Measurements from ENCODE around the gene NFE2L2.
A peak's percentile ranks its signal among the peaks of the same experiment; 100 is the strongest.

The NFE2L2 gene

GRCh38 chr2:177217247-177217843 lies 47.2 kb downstream of the NFE2L2 start:
- no peaks in the 10 kb centered on the region for H3F3A ChIP-seq (ENCODE audit: low read depth)
- TF ChIP-seq EZH2phosphoT487 (IDR thresholded peaks at IDR 0.05; ENCODE audit: borderline replicate concordance) = no peak
- TF ChIP-seq, protein P1, sequence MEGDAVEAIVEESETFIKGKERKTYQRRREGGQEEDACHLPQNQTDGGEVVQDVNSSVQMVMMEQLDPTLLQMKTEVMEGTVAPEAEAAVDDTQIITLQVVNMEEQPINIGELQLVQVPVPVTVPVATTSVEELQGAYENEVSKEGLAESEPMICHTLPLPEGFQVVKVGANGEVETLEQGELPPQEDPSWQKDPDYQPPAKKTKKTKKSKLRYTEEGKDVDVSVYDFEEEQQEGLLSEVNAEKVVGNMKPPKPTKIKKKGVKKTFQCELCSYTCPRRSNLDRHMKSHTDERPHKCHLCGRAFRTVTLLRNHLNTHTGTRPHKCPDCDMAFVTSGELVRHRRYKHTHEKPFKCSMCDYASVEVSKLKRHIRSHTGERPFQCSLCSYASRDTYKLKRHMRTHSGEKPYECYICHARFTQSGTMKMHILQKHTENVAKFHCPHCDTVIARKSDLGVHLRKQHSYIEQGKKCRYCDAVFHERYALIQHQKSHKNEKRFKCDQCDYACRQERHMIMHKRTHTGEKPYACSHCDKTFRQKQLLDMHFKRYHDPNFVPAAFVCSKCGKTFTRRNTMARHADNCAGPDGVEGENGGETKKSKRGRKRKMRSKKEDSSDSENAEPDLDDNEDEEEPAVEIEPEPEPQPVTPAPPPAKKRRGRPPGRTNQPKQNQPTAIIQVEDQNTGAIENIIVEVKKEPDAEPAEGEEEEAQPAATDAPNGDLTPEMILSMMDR (conservative IDR thresholded peaks at IDR 0.05; ENCODE audit: low read length) = no peak
- no peak overlapping the region for H2AFZ ChIP-seq (ENCODE audit: low read length)
- H3K27me3 ChIP-seq (ENCODE audit: insufficient read depth, low read length, poor library complexity, severe bottlenecking) = no peaks in the 10 kb centered on the region
- H3K79me2 ChIP-seq (ENCODE audit: insufficient read depth, low read length) = peaks cover 95% of the 10 kb centered on the region
- H3K4me2 ChIP-seq (ENCODE audit: low read depth, low read length, poor library complexity, severe bottlenecking) = peak overlapping the region; percentile 76
- peak overlapping the region; percentile 90 for H3K4me3 ChIP-seq (ENCODE audit: low read length, poor library complexity, severe bottlenecking)
- no peak overlapping the region for H3K9ac ChIP-seq (ENCODE audit: low read depth, low read length, poor library complexity, severe bottlenecking)
- peaks cover 74% of the 10 kb centered on the region for H3K36me3 ChIP-seq (ENCODE audit: insufficient read depth, low read length)
- no peaks in the 10 kb centered on the region for H3K9me3 ChIP-seq (ENCODE audit: insufficient read depth, low read depth, low read length)
- peaks cover 90% of the 10 kb centered on the region for H4K20me1 ChIP-seq (ENCODE audit: insufficient read depth, low read length, poor library complexity, severe bottlenecking)
- no peaks in the 10 kb centered on the region for H3K9me2 ChIP-seq (replicated peaks; ENCODE audit: low read depth, low read length)
- H3K4me1 ChIP-seq (ENCODE audit: insufficient read depth, low read length, poor library complexity, severe bottlenecking) = peaks cover 48% of the 10 kb centered on the region

DNA sequence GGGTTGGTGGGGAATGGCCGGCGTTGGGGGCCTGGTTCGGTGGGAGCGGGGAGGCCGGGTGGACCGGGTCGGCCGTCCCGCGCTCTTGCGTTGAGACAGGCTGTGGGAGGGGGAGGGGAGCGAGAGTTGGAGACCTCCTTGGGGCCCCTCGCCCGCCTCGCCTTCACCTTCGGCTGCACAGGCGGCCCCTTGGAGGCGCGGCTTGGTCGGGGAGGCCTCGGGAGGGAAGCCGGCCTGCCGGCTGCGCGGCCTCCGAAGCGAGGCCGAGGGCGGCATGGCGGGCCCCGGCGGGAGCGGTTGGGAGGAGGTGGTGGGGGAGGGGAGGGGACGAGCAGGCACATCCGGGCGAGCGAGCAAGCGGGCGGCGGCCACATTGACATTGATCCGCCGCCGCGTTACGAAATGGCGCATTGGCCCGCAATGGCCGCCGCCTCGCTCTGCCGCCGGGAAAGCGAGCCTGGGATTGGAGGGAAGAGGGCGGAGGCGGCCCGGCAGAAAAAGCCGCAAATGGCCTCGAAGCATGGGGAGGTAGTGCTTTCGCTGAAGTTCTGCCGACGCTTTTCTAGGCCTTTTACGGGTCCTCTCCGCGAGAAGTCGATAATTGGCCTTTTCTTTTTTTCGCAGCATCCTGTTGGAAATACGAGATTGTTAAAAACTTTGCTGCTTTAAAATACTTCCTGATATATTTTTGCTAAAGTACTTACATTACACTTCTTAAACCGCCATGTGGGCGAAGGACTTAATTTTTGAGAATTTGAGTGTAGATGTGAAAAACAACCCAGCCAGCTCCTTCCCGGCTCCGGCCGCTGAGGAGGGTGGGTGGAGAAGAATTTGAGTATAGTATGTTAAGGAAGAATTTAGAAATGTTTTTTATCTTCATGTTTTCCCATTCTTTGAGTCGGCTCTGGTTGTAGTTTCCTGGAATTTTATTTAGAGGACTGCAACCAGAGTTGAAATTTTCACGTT lies 51.4 kb downstream of the NFE2L2 start:
- peak overlapping the region; percentile 48 for H2AFZ ChIP-seq (ENCODE audit: low read length)
- H3K4me3 ChIP-seq (ENCODE audit: low read length, poor library complexity, severe bottlenecking) = peak overlapping the region; percentile 90
- H3F3A ChIP-seq (ENCODE audit: low read depth) = no peaks in the 10 kb centered on the region
- TF ChIP-seq EZH2phosphoT487 (IDR thresholded peaks at IDR 0.05; ENCODE audit: borderline replicate concordance) = no peak
- TF ChIP-seq, protein P1 (conservative IDR thresholded peaks at IDR 0.05; ENCODE audit: low read length) = no peak
- H3K79me2 ChIP-seq (ENCODE audit: insufficient read depth, low read length) = peaks cover 72% of the 10 kb centered on the region
- no peaks in the 10 kb centered on the region for H3K9me3 ChIP-seq (ENCODE audit: insufficient read depth, low read depth, low read length)
- no peaks in the 10 kb centered on the region for H3K27me3 ChIP-seq (ENCODE audit: insufficient read depth, low read length, poor library complexity, severe bottlenecking)
- peak overlapping the region; percentile 76 for H3K4me2 ChIP-seq (ENCODE audit: low read depth, low read length, poor library complexity, severe bottlenecking)
- H3K36me3 ChIP-seq (ENCODE audit: insufficient read depth, low read length) = peaks cover 35% of the 10 kb centered on the region
- H3K4me1 ChIP-seq (ENCODE audit: insufficient read depth, low read length, poor library complexity, severe bottlenecking) = peaks cover 44% of the 10 kb centered on the region
- peak overlapping the region; percentile 87 for H3K9ac ChIP-seq (ENCODE audit: low read depth, low read length, poor library complexity, severe bottlenecking)
- no peaks in the 10 kb centered on the region for H3K9me2 ChIP-seq (replicated peaks; ENCODE audit: low read depth, low read length)
- peaks cover 51% of the 10 kb centered on the region for H4K20me1 ChIP-seq (ENCODE audit: insufficient read depth, low read length, poor library complexity, severe bottlenecking)

DNA sequence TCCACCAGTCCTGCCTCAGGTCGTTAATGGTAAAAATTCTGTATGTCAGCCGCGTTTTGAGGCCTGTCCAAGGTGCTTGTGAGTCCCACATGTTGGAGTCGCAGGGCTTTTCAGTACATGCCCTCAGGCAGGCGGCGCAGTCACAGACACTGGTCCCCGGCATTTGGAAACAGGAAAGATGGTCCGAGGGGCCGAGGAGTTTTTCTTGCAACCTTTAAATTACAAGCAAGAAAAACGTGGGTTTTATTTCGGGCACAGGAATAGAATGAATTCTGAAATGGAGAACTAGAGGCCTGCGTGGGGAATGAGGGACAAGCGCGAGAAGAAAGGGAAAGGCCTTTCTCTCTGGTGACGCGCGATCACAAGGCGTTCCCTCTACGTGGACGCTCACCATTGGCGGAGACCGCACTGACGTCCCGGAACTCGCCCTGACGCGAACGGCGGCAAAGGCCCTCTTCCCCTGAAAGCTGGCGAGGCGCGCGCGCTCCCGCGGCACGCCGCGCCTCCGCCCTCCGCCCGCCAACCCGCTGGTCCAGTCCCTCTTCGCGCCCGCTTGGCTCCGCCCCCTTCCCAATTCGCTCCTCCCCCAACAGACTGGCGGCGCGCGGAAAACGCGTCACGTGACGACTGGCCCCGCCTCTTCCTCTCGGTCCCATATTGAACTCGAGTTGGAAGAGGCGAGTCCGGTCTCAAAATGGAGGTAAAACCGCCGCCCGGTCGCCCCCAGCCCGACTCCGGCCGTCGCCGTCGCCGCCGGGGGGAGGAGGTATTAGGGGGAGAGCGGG lies 52.2 kb downstream of the NFE2L2 start, which contains the start of gene HNRNPA3:
HNRNPA3 (plus strand) TSS at position 689 of the 785 bp plus-strand sequence; CDS start at position 695, 6 bp downstream.
- TF ChIP-seq, protein P1 (conservative IDR thresholded peaks at IDR 0.05; ENCODE audit: low read length) = peak; percentile 30
- TF ChIP-seq EZH2phosphoT487 (IDR thresholded peaks at IDR 0.05; ENCODE audit: borderline replicate concordance) = no peak
- H3K79me2 ChIP-seq (ENCODE audit: insufficient read depth, low read length) = peaks cover 63% of the 10 kb centered on the region
- no peaks in the 10 kb centered on the region for H3K9me3 ChIP-seq (ENCODE audit: insufficient read depth, low read depth, low read length)
- no peaks in the 10 kb centered on the region for H3K9me2 ChIP-seq (replicated peaks; ENCODE audit: low read depth, low read length)
- peaks cover 41% of the 10 kb centered on the region for H3K4me1 ChIP-seq (ENCODE audit: insufficient read depth, low read length, poor library complexity, severe bottlenecking)
- H3K36me3 ChIP-seq (ENCODE audit: insufficient read depth, low read length) = peaks cover 27% of the 10 kb centered on the region
- peak within 1 kb of the TSS; percentile 90 for H3K4me3 ChIP-seq (ENCODE audit: low read length, poor library complexity, severe bottlenecking)
- no peaks in the 10 kb centered on the region for H3F3A ChIP-seq (ENCODE audit: low read depth)
- H4K20me1 ChIP-seq (ENCODE audit: insufficient read depth, low read length, poor library complexity, severe bottlenecking) = peaks cover 42% of the 10 kb centered on the region
- H2AFZ ChIP-seq (ENCODE audit: low read length) = peak within 1 kb of the TSS; percentile 80
- H3K9ac ChIP-seq (ENCODE audit: low read depth, low read length, poor library complexity, severe bottlenecking) = peak within 1 kb of the TSS; percentile 96
- H3K4me2 ChIP-seq (ENCODE audit: low read depth, low read length, poor library complexity, severe bottlenecking) = peak within 1 kb of the TSS; percentile 82
- H3K27me3 ChIP-seq (ENCODE audit: insufficient read depth, low read length, poor library complexity, severe bottlenecking) = no peaks in the 10 kb centered on the region

Measured in Loucy (cell line).